HL-60 (cell line): ENCODE data around the gene REXO4.
A peak's percentile ranks its signal among the peaks of the same experiment; 100 is the strongest.

Experiments
- CTCF ChIP-seq: IDR thresholded peaks from one replicate; pipeline ENCODE4 v1.5.1; 2011; ENCODE audit warnings: low read length, control low read depth, inconsistent platforms; ENCODE audit not compliant: insufficient read depth
- GABPA ChIP-seq: IDR thresholded peaks from 2 replicates; pipeline ENCODE4 v1.6.1; 2012; ENCODE audit warnings: low read depth
- POLR2AphosphoS5 ChIP-seq: IDR thresholded peaks from 2 replicates; pipeline ENCODE4 v1.6.1; 2012; ENCODE audit warnings: low read depth
- REST ChIP-seq: IDR thresholded peaks from 2 replicates; pipeline ENCODE4 v1.6.1; 2012; ENCODE audit warnings: low read depth; ENCODE audit not compliant: insufficient replicate concordance
- SPI1 ChIP-seq: IDR thresholded peaks from 2 replicates; pipeline ENCODE4 v1.6.1; 2012; ENCODE audit warnings: low read depth, mild to moderate bottlenecking, borderline replicate concordance

DNA sequence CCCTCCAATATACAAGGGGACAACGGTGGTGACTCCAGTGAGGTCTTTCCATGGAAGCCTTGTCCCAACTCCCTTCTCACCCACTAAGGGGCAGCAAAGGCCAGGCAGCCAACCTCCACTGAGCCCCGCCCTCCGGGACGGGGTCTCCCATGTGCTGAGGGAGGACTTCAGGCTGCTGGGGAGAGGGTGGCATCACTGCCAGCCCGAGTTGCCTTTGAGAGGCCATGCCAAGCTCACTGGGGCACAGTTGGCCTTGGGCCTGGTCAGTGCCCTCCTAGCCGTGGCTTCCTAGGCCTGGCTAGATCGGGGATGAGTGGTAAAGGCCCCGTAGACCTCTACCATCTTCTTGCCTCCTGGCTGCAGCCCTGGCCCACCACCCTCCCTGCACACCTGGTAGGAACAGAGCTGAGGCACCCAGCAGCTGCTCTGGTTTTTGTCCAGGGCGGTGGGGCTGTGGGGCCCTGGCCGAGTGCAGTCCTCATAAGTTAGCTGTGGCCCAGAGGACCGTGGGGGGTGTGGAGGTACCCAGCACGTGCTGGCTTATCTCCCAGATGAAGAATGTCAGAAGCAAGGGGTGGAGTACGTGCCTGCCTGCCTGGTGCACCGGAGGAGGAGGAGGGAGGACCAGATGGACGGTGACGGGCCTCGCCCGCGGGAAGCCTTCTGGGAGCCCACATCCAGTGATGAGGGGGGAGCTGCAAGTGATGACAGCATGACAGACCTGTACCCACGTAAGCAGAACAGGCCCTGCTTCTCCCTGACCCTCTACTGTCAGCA, 58.2 kb downstream of the REXO4 start:
- TF ChIP-seq CTCF (peak; percentile 10), POLR2AphosphoS5 (peak; percentile 29; the same call in 1 of the 2 replicates), SPI1 (no peak), REST (no peak), GABPA (no peak)
